Fibroblast of skin of abdomen (primary cell): ENCODE data around the gene ENTR1. TPM values are rescaled to one million over a fixed set of nuclear protein-coding genes. Genes with fewer than 3 reads are reported as not detected.

Experiments used
- DNase-seq: peaks from one replicate; pipeline ENCODE4 v3.0.0-alpha.2; 2013
- polyA plus RNA-seq, 2 experiments: library from polyadenylated mRNA; unstranded; fragments of 120-200 nt; gene quantifications; one replicate each; pipeline ENCODE4 v1.2.1, GENCODE V29; 2013; ENCODE audit not compliant: insufficient read length in 2 of 2

Gene ENTR1
- polyA plus RNA-seq (2013, experiment 1 of 2; ENCODE audit: insufficient read length): 51.4 TPM
- 49.6 TPM for polyA plus RNA-seq (2013, experiment 2 of 2; ENCODE audit: insufficient read length)

GRCh38 chr9:136410500-136411287 lies at the start of gene ENTR1, which contains the start of gene PMPCA:
Gene ENTR1, minus strand, starts transcription at chr9:136410614. Its CDS starts 217 bp downstream, at chr9:136410397.
Gene PMPCA, plus strand, starts transcription at chr9:136410658. Its CDS starts 11 bp downstream, at chr9:136410669.
- DNase-seq: peak; percentile 87

- DNase-seq: no peak
Measured at GRCh38 chr9:136459425-136459824, 49.0 kb upstream of the ENTR1 start.

- DNase-seq: no peak
Measured at GRCh38 chr9:136457326-136457725, 46.9 kb upstream of the ENTR1 start.

GRCh38 chr9:136456258-136456657 lies 45.8 kb upstream of the ENTR1 start:
- DNase-seq: no peak

- no peak for DNase-seq
Measured at GRCh38 chr9:136455043-136456002, 44.9 kb upstream of the ENTR1 start.

- DNase-seq: no peak
Measured at GRCh38 chr9:136454026-136454796, 43.8 kb upstream of the ENTR1 start.

GRCh38 chr9:136453326-136453725 lies 42.9 kb upstream of the ENTR1 start:
- no peak for DNase-seq

GRCh38 chr9:136451221-136451877 lies 40.9 kb upstream of the ENTR1 start:
- no peak for DNase-seq

GRCh38 chr9:136448655-136449054 lies 38.2 kb upstream of the ENTR1 start:
- DNase-seq: no peak

- no peak for DNase-seq
Measured at GRCh38 chr9:136447173-136447778, 36.9 kb upstream of the ENTR1 start.

- DNase-seq: no peak
Measured at GRCh38 chr9:136445799-136446198, 35.4 kb upstream of the ENTR1 start.

GRCh38 chr9:136444102-136444501 lies 33.7 kb upstream of the ENTR1 start:
- no peak for DNase-seq

- no peak for DNase-seq
Measured at GRCh38 chr9:136443687-136444086, 33.3 kb upstream of the ENTR1 start.

GRCh38 chr9:136443087-136443486 lies 32.7 kb upstream of the ENTR1 start:
- DNase-seq: no peak

- no peak for DNase-seq
Measured at GRCh38 chr9:136442265-136442664, 31.9 kb upstream of the ENTR1 start.

GRCh38 chr9:136441681-136442245 lies 31.3 kb upstream of the ENTR1 start:
- no peak for DNase-seq

GRCh38 chr9:136441191-136441680 lies 30.8 kb upstream of the ENTR1 start:
- DNase-seq: no peak

GRCh38 chr9:136439481-136440408 lies 29.3 kb upstream of the ENTR1 start, which contains the start of gene INPP5E:
Gene INPP5E, minus strand, starts transcription at chr9:136439845. Its CDS starts 426 bp downstream, at chr9:136439419.
- peak; percentile 71 for DNase-seq
